Measurements from ENCODE around the gene TM2D3. TPM values are rescaled to one million over a fixed set of nuclear protein-coding genes. Genes with fewer than 3 reads are reported as not detected.

TM2D3 gene
- total and polyA plus RNA-seq, 2 experiments from 2014 or later: 26.2 to 36.6 TPM

DNA sequence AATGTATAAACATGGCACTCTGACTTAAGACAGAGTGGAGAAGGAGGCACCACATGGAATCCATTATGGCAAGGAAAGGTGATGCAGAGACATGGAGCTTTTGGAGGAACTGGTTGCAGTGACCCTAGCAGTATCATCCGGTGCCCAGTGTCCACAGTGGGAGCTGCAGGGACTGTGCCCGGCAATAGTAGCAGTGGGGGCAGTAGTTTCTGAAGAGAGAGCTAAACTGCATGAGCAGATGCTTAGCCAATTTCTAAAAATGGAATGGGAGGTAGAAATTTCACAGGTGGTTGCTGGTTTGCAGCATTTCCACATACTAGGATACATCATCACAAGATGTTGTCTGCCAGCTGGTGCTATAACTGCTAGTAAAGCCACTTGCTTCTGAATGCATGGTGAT, 7.8 kb upstream of the TM2D3 start:
- Histone ChIP-seq H3K27ac (ENCODE audit: low read depth) (no peak overlapping the region), H3K4me1 (ENCODE audit: insufficient read depth) (no peaks in the 10 kb centered on the region), H3K27me3 (ENCODE audit: insufficient read depth) (no peaks in the 10 kb centered on the region), H3F3A (replicated peaks; ENCODE audit: low read depth) (no peaks in the 10 kb centered on the region), H3K9me2 (ENCODE audit: insufficient read depth) (no peaks in the 10 kb centered on the region), H3K4me3 (no peak overlapping the region), H3K79me2 (replicated peaks; ENCODE audit: insufficient read depth) (no peaks in the 10 kb centered on the region), H3K36me3 (ENCODE audit: insufficient read depth) (no peaks in the 10 kb centered on the region), H4K20me1 (replicated peaks; ENCODE audit: insufficient read depth) (no peaks in the 10 kb centered on the region), H2AFZ (no peak overlapping the region), H3K4me2 (no peak overlapping the region)
- H3K27ac Mint-ChIP-seq: no peak overlapping the region
- H3K36me3 Mint-ChIP-seq (ENCODE audit: low read depth): peaks cover 9% of the 10 kb centered on the region; the same call in 2 of the 3 replicates
- H3K4me1 Mint-ChIP-seq: peaks cover 4% of the 10 kb centered on the region; the same call in 2 of the 3 replicates
- DNase-seq (ENCODE audit: low spot score) (no peak), ATAC-seq (no peak)
- no peak overlapping the region for H3K4me3 Mint-ChIP-seq
- H3K9me3 Mint-ChIP-seq: peaks cover 5% of the 10 kb centered on the region; the same call in 1 of the 3 replicates
- TF ChIP-seq, protein P1, sequence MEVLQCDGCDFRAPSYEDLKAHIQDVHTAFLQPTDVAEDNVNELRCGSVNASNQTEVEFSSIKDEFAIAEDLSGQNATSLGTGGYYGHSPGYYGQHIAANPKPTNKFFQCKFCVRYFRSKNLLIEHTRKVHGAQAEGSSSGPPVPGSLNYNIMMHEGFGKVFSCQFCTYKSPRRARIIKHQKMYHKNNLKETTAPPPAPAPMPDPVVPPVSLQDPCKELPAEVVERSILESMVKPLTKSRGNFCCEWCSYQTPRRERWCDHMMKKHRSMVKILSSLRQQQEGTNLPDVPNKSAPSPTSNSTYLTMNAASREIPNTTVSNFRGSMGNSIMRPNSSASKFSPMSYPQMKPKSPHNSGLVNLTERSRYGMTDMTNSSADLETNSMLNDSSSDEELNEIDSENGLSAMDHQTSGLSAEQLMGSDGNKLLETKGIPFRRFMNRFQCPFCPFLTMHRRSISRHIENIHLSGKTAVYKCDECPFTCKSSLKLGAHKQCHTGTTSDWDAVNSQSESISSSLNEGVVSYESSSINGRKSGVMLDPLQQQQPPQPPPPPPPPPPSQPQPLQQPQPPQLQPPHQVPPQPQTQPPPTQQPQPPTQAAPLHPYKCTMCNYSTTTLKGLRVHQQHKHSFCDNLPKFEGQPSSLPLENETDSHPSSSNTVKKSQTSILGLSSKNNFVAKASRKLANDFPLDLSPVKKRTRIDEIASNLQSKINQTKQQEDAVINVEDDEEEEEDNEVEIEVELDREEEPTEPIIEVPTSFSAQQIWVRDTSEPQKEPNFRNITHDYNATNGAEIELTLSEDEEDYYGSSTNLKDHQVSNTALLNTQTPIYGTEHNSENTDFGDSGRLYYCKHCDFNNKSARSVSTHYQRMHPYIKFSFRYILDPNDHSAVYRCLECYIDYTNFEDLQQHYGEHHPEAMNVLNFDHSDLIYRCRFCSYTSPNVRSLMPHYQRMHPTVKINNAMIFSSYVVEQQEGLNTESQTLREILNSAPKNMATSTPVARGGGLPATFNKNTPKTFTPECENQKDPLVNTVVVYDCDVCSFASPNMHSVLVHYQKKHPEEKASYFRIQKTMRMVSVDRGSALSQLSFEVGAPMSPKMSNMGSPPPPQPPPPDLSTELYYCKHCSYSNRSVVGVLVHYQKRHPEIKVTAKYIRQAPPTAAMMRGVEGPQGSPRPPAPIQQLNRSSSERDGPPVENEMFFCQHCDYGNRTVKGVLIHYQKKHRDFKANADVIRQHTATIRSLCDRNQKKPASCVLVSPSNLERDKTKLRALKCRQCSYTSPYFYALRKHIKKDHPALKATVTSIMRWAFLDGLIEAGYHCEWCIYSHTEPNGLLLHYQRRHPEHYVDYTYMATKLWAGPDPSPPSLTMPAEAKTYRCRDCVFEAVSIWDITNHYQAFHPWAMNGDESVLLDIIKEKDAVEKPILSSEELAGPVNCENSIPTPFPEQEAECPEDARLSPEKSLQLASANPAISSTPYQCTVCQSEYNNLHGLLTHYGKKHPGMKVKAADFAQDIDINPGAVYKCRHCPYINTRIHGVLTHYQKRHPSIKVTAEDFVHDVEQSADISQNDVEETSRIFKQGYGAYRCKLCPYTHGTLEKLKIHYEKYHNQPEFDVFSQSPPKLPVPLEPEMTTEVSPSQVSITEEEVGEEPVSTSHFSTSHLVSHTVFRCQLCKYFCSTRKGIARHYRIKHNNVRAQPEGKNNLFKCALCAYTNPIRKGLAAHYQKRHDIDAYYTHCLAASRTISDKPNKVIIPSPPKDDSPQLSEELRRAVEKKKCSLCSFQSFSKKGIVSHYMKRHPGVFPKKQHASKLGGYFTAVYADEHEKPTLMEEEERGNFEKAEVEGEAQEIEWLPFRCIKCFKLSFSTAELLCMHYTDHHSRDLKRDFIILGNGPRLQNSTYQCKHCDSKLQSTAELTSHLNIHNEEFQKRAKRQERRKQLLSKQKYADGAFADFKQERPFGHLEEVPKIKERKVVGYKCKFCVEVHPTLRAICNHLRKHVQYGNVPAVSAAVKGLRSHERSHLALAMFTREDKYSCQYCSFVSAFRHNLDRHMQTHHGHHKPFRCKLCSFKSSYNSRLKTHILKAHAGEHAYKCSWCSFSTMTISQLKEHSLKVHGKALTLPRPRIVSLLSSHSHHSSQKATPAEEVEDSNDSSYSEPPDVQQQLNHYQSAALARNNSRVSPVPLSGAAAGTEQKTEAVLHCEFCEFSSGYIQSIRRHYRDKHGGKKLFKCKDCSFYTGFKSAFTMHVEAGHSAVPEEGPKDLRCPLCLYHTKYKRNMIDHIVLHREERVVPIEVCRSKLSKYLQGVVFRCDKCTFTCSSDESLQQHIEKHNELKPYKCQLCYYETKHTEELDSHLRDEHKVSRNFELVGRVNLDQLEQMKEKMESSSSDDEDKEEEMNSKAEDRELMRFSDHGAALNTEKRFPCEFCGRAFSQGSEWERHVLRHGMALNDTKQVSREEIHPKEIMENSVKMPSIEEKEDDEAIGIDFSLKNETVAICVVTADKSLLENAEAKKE (CRISPR knock-in tag; IDR thresholded peaks at IDR 0.05): no peak
- TF ChIP-seq ZNF114 (CRISPR knock-in tag; IDR thresholded peaks at IDR 0.05): no peak
- TF ChIP-seq EZH2 (IDR thresholded peaks at IDR 0.05; ENCODE audit: low read depth, unreplicated experiment): no peak
- TF ChIP-seq, protein P2, sequence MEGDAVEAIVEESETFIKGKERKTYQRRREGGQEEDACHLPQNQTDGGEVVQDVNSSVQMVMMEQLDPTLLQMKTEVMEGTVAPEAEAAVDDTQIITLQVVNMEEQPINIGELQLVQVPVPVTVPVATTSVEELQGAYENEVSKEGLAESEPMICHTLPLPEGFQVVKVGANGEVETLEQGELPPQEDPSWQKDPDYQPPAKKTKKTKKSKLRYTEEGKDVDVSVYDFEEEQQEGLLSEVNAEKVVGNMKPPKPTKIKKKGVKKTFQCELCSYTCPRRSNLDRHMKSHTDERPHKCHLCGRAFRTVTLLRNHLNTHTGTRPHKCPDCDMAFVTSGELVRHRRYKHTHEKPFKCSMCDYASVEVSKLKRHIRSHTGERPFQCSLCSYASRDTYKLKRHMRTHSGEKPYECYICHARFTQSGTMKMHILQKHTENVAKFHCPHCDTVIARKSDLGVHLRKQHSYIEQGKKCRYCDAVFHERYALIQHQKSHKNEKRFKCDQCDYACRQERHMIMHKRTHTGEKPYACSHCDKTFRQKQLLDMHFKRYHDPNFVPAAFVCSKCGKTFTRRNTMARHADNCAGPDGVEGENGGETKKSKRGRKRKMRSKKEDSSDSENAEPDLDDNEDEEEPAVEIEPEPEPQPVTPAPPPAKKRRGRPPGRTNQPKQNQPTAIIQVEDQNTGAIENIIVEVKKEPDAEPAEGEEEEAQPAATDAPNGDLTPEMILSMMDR (conservative IDR thresholded peaks at IDR 0.05; ENCODE audit: low read depth in 2 of 2): no peak
- TF ChIP-seq JUNB (IDR thresholded peaks at IDR 0.05; ENCODE audit: unreplicated experiment): no peak
- TF ChIP-seq CREB1 (CRISPR knock-in tag; IDR thresholded peaks at IDR 0.05; ENCODE audit: low read depth): no peak
- no peak for TF ChIP-seq ZNF331 (CRISPR knock-in tag; IDR thresholded peaks at IDR 0.05; ENCODE audit: low read depth)
- TF ChIP-seq, protein P3, sequence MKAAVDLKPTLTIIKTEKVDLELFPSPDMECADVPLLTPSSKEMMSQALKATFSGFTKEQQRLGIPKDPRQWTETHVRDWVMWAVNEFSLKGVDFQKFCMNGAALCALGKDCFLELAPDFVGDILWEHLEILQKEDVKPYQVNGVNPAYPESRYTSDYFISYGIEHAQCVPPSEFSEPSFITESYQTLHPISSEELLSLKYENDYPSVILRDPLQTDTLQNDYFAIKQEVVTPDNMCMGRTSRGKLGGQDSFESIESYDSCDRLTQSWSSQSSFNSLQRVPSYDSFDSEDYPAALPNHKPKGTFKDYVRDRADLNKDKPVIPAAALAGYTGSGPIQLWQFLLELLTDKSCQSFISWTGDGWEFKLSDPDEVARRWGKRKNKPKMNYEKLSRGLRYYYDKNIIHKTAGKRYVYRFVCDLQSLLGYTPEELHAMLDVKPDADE (IDR thresholded peaks at IDR 0.05): no peak
- H3K27me3 Mint-ChIP-seq (ENCODE audit: insufficient read depth, low read depth, poor library complexity): peaks cover 1% of the 10 kb centered on the region

Data from GM23338 (cell line).